ENCODE data around the gene LRRC63. TPM values are rescaled to one million over a fixed set of nuclear protein-coding genes. Genes with fewer than 3 reads are reported as not detected.
"Not testable (repeated sequence)": the region's sequence is repeated elsewhere in the genome, so short reads cannot be mapped to it uniquely, and the experiment has no call there.

LRRC63 gene
- polyA plus RNA-seq, 1 donor: 0.10 TPM

DNA sequence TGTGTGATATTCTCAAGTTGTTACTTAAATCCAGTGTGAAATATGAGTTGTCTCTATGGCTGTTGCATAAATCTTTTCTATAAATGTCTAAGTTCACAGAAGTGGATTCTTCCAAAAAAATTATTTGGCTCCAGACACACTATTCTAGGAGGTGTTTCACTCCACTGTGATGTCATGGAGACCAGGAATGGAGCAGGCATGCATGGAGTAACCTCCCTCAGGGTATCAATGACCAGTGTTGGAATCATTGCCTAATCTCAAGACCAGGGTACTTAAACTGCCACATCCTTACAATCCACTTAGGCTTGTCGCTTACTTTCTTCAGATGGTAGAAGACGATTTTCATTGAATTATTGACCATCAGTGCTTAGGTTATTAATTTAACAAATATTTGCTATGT lies 55.4 kb downstream of the LRRC63 start:
- DNase-seq: no peak

DNA sequence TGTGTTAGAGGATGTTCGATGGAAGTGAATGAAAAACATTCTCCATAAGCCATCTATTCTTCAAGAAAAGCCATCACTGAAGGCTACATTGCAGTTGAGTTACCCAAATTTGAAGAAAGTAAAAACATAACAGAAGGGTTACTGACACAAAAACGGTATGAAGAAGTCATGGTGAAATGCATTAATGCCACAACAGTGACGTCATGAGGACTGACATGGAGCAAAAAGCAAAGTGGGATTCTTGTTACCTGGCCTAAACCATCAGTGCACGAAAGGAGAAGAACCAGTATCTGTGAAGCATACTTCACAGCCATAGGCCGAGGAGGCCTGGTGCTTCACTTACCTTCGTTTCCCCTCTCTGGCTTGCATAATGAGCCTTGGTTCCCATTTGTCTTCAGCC lies 58.7 kb downstream of the LRRC63 start:
- no peak for DNase-seq

- no peak for DNase-seq
Measured at GRCh38 chr13:46274094-46274698, 62.5 kb downstream of the LRRC63 start.

- no peak for DNase-seq
Measured at GRCh38 chr13:46278474-46278873, 66.7 kb downstream of the LRRC63 start.

- no peak for DNase-seq
Measured at GRCh38 chr13:46281779-46282178, 70.1 kb downstream of the LRRC63 start.

- DNase-seq: not testable (repeated sequence)
Measured at GRCh38 chr13:46283912-46284824, 72.4 kb downstream of the LRRC63 start.

GRCh38 chr13:46286972-46287371 lies 75.2 kb downstream of the LRRC63 start:
- no peak for DNase-seq

- DNase-seq: no peak
Measured at GRCh38 chr13:46288570-46289259, 77.0 kb downstream of the LRRC63 start.

DNA sequence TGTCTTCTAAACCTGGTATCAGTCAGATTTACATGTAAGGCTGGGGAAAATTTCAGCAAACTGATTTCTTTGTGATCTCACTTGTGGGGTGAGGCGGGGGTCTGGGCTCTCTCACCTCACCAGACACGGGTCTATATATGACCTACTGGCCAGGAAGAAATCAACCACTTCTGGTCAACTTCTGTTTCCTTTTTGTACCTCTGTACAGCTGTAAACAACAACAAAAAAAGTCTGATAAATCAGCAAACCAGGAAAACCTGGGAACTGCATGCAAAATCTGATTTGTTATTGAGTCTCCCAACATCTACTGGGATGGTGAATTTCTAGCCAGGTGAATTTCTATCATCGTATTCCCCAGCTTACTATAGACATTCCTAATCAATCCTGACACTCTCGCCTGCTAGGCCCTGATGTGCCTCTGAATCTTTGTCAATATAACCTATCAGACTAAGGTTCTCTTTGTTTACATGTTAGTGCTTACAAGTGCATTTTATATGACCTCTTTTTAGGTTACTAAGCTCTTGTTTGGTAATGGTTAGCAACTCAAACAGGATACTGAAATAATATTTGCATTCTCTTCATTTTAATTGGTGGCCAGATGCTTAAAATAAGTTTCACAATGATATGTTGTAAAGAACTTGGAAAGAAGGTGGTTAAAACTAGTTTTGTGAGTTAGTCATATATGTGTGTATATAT lies 77.7 kb downstream of the LRRC63 start:
- no peak for DNase-seq

GRCh38 chr13:46290434-46290833 lies 78.7 kb downstream of the LRRC63 start:
- no peak for DNase-seq

DNA sequence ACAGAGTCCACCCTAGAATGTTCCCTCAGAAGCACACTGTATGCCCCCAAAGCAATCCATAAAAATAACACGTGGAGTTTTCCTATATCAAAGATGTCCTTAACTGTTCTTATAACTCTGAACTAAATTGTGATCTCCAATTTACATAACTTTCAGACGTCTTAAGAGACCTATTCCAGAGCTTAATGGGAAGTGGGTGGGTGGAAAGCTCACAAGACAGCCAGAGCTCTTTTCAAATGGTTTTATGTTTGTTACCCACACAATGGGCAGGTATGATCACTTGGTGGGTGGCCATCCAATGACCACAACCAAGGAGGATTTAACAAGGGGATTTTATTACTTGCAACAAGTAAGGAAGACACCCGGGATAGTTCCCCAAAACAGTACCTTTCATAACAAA lies 81.7 kb downstream of the LRRC63 start:
- DNase-seq: no peak

DNA sequence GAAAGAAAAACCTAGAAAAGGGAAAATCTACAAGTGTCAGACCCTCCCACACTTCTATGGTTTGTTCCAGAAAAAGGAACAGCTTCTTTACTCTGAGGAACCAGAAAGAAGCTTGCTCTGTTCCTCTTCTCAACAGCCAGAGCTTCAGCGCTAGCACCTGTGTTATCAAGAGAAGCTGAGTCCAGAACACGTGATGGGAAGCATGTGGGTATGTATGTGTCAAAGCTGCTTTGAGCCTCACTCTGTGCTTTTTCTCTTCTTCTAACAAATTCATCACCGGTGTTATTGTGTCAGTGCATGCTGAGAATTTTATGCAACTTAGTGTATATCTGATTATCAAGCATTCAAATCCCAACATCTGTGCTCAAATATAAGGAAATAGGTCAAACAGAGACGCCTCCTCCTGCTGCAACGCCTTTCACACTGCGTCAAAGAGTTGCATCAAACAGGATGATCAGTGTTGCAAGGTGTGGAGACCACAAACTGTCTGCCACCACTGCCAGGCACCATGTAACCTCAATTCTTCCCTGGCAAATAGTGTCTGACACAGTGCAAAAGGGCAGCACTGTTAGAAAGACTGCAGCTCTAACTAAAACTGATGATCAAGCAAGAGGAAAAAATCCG lies 83.9 kb downstream of the LRRC63 start:
- no peak for DNase-seq

DNA sequence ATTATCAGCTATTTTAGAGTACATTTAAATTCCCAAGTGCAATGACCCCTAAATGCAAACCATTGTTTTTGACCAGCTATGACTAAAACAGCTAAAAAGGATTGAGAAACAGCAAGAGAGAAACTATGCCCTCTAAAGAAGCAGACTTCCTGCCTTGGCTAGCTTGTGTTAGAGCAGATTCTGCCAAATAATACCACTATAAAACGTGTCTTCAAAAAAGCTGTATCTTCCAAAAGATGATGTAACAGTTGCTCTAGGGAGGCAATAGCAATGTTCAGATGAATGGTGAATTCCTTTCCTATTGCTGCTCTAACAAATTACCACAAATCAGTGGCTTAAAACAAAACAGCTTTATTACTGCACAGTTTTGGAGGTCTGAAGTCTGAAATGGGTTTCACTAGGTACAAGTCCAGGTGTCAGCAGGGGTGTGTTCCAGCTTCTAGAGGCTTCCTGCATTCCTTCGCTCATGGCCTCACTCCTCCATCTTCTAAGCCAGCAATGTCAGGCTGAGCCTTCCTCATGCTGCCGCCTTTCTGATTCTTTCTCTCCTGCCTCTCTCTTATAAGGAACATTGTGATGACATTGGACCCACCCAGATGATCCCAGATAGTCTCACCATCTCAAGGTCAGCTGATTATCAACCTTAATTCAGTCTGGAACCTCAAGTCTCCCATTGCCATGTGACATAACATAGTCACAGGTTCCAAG lies 84.5 kb downstream of the LRRC63 start:
- DNase-seq: no peak

GRCh38 chr13:46296921-46297320 lies 85.2 kb downstream of the LRRC63 start:
- DNase-seq: no peak

DNA sequence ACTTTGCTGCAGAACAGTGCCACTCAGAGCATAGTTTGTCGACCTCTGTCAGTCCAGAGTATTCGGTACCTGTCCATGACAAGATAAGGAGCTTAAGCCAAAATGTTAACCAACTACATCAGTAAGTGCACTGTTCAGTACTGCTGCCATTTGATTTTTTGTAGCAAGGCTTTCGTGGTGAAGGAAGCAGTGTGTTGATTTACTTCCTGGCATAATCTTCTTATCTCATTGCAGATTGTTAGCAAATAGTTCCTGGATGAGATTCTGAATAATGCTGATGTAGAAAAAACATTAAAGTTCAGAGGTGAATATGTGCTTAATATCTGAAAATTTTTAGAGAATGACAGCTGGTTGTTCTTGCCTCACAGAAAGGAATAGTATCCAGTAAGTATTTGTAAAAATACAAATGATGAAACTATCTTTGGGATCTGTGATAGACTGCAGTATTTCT lies 85.7 kb downstream of the LRRC63 start:
- no peak for DNase-seq

DNA sequence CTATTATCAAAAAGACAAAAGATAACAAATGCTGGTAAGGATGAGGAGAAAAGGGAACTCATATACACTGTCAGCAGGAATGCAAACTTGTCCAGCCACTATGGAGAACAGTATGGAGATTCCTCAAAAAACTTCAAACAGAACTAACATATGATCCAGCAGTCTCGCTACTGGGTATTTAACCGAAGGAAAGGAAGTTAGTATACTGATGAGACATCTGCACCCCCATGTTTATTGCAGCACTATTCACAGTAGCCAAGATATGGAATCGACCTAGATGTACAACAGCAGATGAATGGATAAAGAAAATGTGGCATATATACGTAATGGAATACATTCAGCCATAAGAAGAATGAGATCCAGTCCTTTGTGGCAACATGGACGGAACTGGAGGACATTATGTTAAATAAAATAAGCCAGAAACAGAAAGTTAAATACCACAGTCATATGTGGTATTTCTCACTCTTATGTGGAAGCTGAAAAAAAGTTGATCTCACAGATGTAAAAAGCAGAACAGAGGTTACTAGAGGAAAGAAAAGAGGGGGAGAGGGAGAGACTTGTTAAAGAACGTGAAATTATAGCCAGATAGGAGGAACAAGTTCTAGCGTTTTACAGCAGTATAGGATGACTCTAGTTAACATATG lies 92.1 kb downstream of the LRRC63 start:
- no peak for DNase-seq

DNA sequence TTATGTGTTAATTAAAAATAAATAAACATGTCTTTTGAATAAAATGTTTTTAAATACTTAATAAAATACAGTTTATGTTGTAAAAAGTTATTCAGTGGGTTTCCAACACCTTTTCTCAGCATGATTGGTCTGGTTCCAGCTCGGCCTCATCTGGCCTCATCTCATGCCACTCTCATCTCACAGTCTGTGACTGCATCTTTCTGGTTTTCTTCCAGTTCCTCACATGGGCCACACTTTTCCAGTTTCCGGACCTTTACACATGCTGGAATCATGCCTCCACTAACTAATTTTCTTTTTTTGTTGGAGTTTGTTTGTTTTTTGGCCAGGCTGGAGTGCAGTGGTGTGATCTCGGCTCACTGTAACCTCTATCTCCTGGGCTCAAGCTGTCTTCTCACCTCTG lies 92.8 kb downstream of the LRRC63 start:
- no peak for DNase-seq

DNA sequence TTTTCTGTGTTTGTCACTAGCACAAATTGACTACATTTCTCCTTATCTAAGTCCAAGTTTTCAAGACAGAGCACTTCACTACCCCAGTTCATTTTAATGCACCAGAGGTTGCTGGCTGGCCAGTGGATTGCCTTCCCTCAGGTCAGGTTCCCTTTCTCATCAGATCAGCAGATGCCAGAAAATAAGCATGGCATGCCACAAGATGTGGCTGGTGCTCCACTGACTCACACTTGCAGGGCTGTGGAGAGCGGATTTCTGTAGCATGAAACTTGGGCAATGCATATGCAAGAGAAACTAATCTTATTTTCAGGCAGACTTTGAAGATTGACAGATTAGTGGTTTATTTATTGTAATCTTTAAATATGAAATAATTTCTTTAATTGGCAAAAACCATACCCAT lies 95.8 kb downstream of the LRRC63 start:
- DNase-seq: no peak

DNA sequence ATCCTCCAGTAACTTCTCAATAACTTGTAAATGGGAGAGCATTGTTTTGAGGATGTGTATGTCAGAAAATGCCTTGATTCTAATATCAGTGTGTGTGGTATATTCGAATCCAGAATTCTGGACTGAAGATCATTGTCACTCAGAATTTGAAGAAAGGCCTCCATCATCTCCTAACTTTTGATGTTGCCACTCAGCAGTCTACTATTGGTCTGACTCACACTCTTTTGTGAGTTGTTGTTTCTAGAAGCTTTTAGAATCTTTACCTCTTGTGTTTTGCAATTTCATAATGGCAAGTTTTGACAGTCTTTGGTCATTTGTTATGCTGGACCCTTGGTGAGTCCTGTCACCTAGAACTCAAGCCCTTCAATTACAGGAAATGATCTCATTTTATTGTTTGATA lies 98.3 kb downstream of the LRRC63 start:
- no peak for DNase-seq

- no peak for DNase-seq
Measured at GRCh38 chr13:46311217-46311616, 99.5 kb downstream of the LRRC63 start.

DNA sequence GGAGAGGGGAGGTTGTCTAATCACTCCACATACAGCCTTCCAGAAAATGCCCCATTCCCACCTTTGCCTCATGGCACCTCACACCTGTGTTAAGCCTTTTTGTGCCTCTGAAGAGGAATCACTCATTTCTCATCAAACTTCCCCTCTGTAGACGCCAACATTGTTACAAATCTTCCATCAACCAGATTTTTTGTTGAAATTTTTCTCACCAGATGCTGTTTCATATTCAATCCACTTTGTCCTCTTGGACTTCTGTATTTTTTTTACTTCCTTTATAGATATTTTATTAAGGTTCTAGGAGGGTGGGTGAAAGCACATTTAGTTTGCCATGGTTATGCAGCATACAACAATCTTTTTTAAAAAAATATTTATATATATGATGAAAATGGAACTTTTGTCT lies 101.3 kb downstream of the LRRC63 start:
- no peak for DNase-seq

Data from hindlimb muscle (tissue), 1 donor.